PC-9 (cell line): ENCODE results near the gene GIT1. TPM values are rescaled to one million over a fixed set of nuclear protein-coding genes. Genes with fewer than 3 reads are reported as not detected.

Experiments
- BruUV-seq: library from RNA; stranded (reverse); fragments of 400-500 nt; replicated peaks from 2 replicates; lab custom pipeline; 2021; lab: Mats Ljungman, UMichigan
- CTCF ChIA-PET: fragments of 300-600 bp; sonication (Branson Sonifier 250); formaldehyde crosslinking; loops from one replicate; lab custom pipeline; 2022; ENCODE audit warnings: antibody characterized with exemption; lab: Charles Lee
- POLR2A ChIA-PET: fragments of 300-600 bp; sonication (Branson Sonifier 250); formaldehyde crosslinking; loops from one replicate; lab custom pipeline; 2022; ENCODE audit warnings: antibody characterized with exemption; ENCODE audit not compliant: unreplicated experiment; lab: Charles Lee
- DNase-seq, 2 experiments: peaks; one replicate each; pipeline versions ENCODE4 v3.0.0 to v3.0.0-alpha.2; 2015 to 2022; ENCODE audit warnings: mixed read lengths in 1 of 2
- H2AFZ ChIP-seq: fragments of 200-600 bp; sonication (generic); 2 replicates; pipeline ENCODE4 v1.8.1; 2017; ENCODE audit warnings: antibody characterized with exemption
- H3F3A ChIP-seq: fragments of 200-600 bp; sonication (generic); 2 replicates; pipeline ENCODE4 v1.8.1; 2017; ENCODE audit warnings: antibody characterized with exemption, mild to moderate bottlenecking, low read depth; ENCODE audit not compliant: insufficient read depth
- H3K27ac ChIP-seq: fragments of 200-600 bp; sonication (generic); 2 replicates; pipeline ENCODE4 v1.6.1; 2016; ENCODE audit warnings: mixed run types
- H3K27me3 ChIP-seq: fragments of 200-600 bp; sonication (generic); 2 replicates; pipeline ENCODE4 v1.6.1; 2016; ENCODE audit warnings: low read depth, mixed run types; ENCODE audit not compliant: insufficient read depth
- H3K36me3 ChIP-seq: fragments of 200-600 bp; sonication (generic); 2 replicates; pipeline ENCODE4 v1.6.1; 2016; ENCODE audit warnings: low read depth, mixed run types
- H3K4me1 ChIP-seq: fragments of 200-600 bp; sonication (generic); replicated peaks from 2 replicates; pipeline ENCODE4 v1.6.1; 2016; ENCODE audit warnings: mixed run types; ENCODE audit not compliant: insufficient read depth
- H3K4me2 ChIP-seq: fragments of 200-600 bp; sonication (generic); 2 replicates; pipeline ENCODE4 v1.6.1; 2017; ENCODE audit warnings: mixed run types
- H3K4me3 ChIP-seq: fragments of 200-600 bp; sonication (generic); 2 replicates; pipeline ENCODE4 v1.6.1; 2016; ENCODE audit warnings: mixed run types
- H3K79me2 ChIP-seq: fragments of 200-600 bp; sonication (generic); 2 replicates; pipeline ENCODE4 v1.6.1; 2017; ENCODE audit warnings: low read depth, mixed run types
- H3K9me2 ChIP-seq: fragments of 200-600 bp; sonication (generic); 2 replicates; pipeline ENCODE4 v1.8.1; 2017; ENCODE audit warnings: mild to moderate bottlenecking; ENCODE audit not compliant: insufficient read depth
- H3K9me3 ChIP-seq: fragments of 200-600 bp; sonication (generic); 2 replicates; pipeline ENCODE4 v1.8.1; 2016; ENCODE audit warnings: low read depth; ENCODE audit not compliant: insufficient read depth
- H4K20me1 ChIP-seq: fragments of 200-600 bp; sonication (generic); 2 replicates; pipeline ENCODE4 v1.8.1; 2017; ENCODE audit not compliant: insufficient read depth
- CTCF ChIP-seq: fragments of 200-600 bp; sonication (generic); conservative IDR thresholded peaks from 2 replicates; pipeline ENCODE4 v1.6.1; 2017; ENCODE audit warnings: mixed run types, antibody characterized with exemption, mild to moderate bottlenecking, moderate library complexity
- EZH2 ChIP-seq: fragments of 200-600 bp; sonication (generic); IDR thresholded peaks from 2 replicates; pipeline ENCODE4 v1.8.0; 2017; ENCODE audit warnings: antibody characterized with exemption, low read depth
- intact Hi-C: fragments of 100-400 bp; cut with micrococcal nuclease; formaldehyde crosslinking; loops from one replicate; pipeline ENCODE4 v1.10.0; 2022; ENCODE audit not compliant: unreplicated experiment
- total RNA-seq: library from RNA; stranded (reverse); gene quantifications from 2 replicates; pipeline ENCODE4 v1.2.3, GENCODE V29; 2021

Gene GIT1
- total RNA-seq, 1 experiment from 2014 or later = 84.8 TPM

DNA sequence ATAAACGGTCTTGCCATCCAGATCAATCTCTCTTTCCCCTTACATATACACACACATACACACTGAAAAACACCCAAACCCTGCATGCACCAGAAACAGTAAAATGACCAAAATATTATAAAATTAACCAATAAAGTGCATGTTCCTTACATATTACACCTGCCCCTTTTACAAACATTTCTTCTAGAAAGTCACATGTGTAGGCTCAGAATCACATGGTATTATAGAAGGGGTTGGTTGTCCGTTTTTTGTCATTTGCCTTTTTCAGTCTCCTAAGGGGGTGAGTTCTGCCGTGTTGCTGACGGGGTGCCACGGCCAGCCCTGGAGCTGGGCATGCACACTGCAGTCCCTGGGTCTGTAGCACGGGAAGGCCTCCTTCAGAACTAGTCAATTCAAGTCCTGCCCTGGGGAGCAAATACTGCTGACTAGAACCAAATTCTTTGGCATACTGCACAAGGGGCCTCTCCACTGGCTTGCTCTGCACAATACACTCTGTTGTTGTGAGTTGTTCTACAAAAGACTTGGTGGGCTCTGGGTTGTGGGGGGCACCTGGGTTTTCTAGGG, 41.3 kb upstream of the GIT1 start:
- no peak for TF ChIP-seq EZH2
- TF ChIP-seq CTCF = no peak
- no TSS peak for BruUV-seq
- CTCF ChIA-PET = no interaction called here
- H3K36me3 ChIP-seq = 0 out of 2 replicates have a peak, but pooled peaks cover 5% of the 10 kb centered on the region
- no peak overlapping the region for H3K4me3 ChIP-seq
- no peak overlapping the region for H2AFZ ChIP-seq
- H4K20me1 ChIP-seq = no peaks in the 10 kb centered on the region
- no peak overlapping the region for H3K4me2 ChIP-seq
- H3K4me1 ChIP-seq = 0 out of 2 replicates have a peak, but pooled peaks cover 1% of the 10 kb centered on the region
- no peak for DNase-seq
- no peaks in the 10 kb centered on the region for H3K27me3 ChIP-seq
- H3K9me2 ChIP-seq = no peaks in the 10 kb centered on the region
- no peak overlapping the region for H3K27ac ChIP-seq
- intact Hi-C loops = no loop called here
- no peaks in the 10 kb centered on the region for H3F3A ChIP-seq
- POLR2A ChIA-PET = no interaction called here
- no peaks in the 10 kb centered on the region for H3K9me3 ChIP-seq
- H3K79me2 ChIP-seq = no peaks in the 10 kb centered on the region

DNA sequence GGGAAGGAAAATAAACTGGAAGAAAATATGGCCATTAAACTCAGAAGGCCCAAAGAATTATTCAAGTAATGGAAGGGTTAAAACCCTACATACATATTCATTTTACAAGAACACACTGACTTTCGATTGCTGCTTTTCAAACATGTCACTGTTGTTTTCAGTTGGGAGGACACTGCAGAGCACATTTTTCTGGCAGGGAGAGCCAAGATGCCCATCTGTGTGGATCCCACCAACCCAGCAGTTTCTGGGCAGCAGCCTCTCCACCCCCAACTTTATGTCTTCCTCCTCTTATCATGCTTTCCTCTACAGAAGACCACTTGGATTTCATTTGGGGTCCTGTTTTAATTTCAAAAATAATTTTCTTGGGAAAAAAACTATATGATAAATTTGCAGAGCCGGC, 40.4 kb upstream of the GIT1 start:
- no peak overlapping the region for H2AFZ ChIP-seq
- 0 out of 2 replicates have a peak, but pooled peaks cover 5% of the 10 kb centered on the region for H3K36me3 ChIP-seq
- H3K4me2 ChIP-seq = no peak overlapping the region
- H3K9me2 ChIP-seq = no peaks in the 10 kb centered on the region
- intact Hi-C loops = no loop called here
- no peak overlapping the region for H3K27ac ChIP-seq
- H3F3A ChIP-seq = no peaks in the 10 kb centered on the region; the same call in 1 of the 2 replicates
- H3K27me3 ChIP-seq = no peaks in the 10 kb centered on the region
- no peak overlapping the region for H3K4me3 ChIP-seq
- TF ChIP-seq EZH2 (no peak), CTCF (no peak)
- no peaks in the 10 kb centered on the region for H3K79me2 ChIP-seq
- H4K20me1 ChIP-seq = no peaks in the 10 kb centered on the region
- H3K9me3 ChIP-seq = no peaks in the 10 kb centered on the region
- no TSS peak for BruUV-seq
- H3K4me1 ChIP-seq = 0 out of 2 replicates have a peak, but pooled peaks cover 9% of the 10 kb centered on the region
- POLR2A ChIA-PET = no interaction called here
- CTCF ChIA-PET = no interaction called here
- DNase-seq = no peak

DNA sequence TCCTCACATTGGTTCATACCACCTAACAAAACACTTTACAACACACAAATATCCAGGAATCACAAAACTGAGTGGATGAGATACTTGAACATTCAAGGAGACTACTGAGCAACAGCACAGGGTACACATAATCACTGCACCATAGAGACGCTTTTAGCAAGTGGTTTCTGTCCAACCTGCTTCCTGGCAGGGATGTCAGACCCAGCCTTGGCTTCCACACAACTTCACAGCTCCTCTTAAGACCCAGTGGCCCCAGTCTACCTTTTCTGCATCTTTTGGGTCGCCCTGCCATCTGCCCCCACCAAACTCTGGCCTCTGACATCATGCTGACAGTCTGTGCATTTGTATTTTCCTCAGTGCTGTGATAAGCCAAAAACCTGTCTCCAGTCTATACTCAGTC, 39.2 kb upstream of the GIT1 start:
- Histone ChIP-seq H3K79me2 (no peaks in the 10 kb centered on the region), H3K4me3 (no peak overlapping the region), H3K9me3 (no peaks in the 10 kb centered on the region), H3K27ac (no peak overlapping the region), H3F3A (peaks cover 7% of the 10 kb centered on the region; the same call in 1 of the 2 replicates), H3K4me1 (peaks cover 17% of the 10 kb centered on the region), H2AFZ (no peak overlapping the region), H3K27me3 (no peaks in the 10 kb centered on the region), H3K36me3 (0 out of 2 replicates have a peak, but pooled peaks cover 5% of the 10 kb centered on the region), H3K4me2 (no peak overlapping the region), H4K20me1 (no peaks in the 10 kb centered on the region), H3K9me2 (no peaks in the 10 kb centered on the region)
- ChIA-PET POLR2A (no interaction called here), CTCF (interaction anchor here (0.5 kb wide), 1 partner anchor 41 kb away, joined by 6 read pairs; no protein-coding TSS in a partner anchor)
- DNase-seq = no peak
- TF ChIP-seq EZH2 = no peak
- no peak for TF ChIP-seq CTCF
- intact Hi-C loops = no loop called here
- no TSS peak for BruUV-seq
